GM23248 (cell line): ENCODE measurements around the gene BRF1. TPM values are rescaled to one million over a fixed set of nuclear protein-coding genes. Genes with fewer than 3 reads are reported as not detected.

Experiments
- DNase-seq: peaks from one replicate; pipeline ENCODE4 v3.0.0-alpha.2; 2015
- H2AFZ ChIP-seq: fragments of 200-600 bp; sonication (generic); 2 replicates; pipeline ENCODE4 v1.6.1; 2016; ENCODE audit warnings: antibody characterized with exemption
- H3F3A ChIP-seq: fragments of 200-600 bp; sonication (generic); 2 replicates; pipeline ENCODE4 v1.6.1; 2016; ENCODE audit warnings: mild to moderate bottlenecking, antibody characterized with exemption, mixed run types; ENCODE audit not compliant: insufficient read depth
- H3K27ac ChIP-seq: fragments of 200-600 bp; sonication (generic); 2 replicates; pipeline ENCODE4 v1.5.1; 2016; ENCODE audit warnings: mild to moderate bottlenecking
- H3K27me3 ChIP-seq: fragments of 200-600 bp; sonication (generic); replicated peaks from 2 replicates; pipeline ENCODE4 v1.6.1; 2016; ENCODE audit warnings: mild to moderate bottlenecking; ENCODE audit not compliant: insufficient read depth
- H3K36me3 ChIP-seq: fragments of 200-600 bp; sonication (generic); 2 replicates; pipeline ENCODE4 v1.6.1; 2016; ENCODE audit warnings: low read depth, mild to moderate bottlenecking
- H3K4me1 ChIP-seq: fragments of 200-600 bp; sonication (generic); 2 replicates; pipeline ENCODE4 v1.6.1; 2016; ENCODE audit warnings: mild to moderate bottlenecking; ENCODE audit not compliant: insufficient read depth
- H3K4me2 ChIP-seq: fragments of 200-600 bp; sonication (generic); one replicate; pipeline ENCODE4 v1.6.1; 2016; ENCODE audit warnings: mild to moderate bottlenecking; ENCODE audit not compliant: unreplicated experiment
- H3K4me3 ChIP-seq: fragments of 200-600 bp; sonication (generic); 2 replicates; pipeline ENCODE4 v1.5.1; 2016; ENCODE audit warnings: mild to moderate bottlenecking
- H3K79me2 ChIP-seq: fragments of 200-600 bp; sonication (generic); 2 replicates; pipeline ENCODE4 v1.6.1; 2016; ENCODE audit warnings: mild to moderate bottlenecking; ENCODE audit not compliant: insufficient read depth
- H3K9ac ChIP-seq: fragments of 200-600 bp; sonication (generic); 2 replicates; pipeline ENCODE4 v1.6.1; 2016; ENCODE audit warnings: mild to moderate bottlenecking
- H3K9me2 ChIP-seq: fragments of 200-600 bp; sonication (generic); 2 replicates; pipeline ENCODE4 v1.6.1; 2016; ENCODE audit warnings: mixed run types, mild to moderate bottlenecking, moderate library complexity; ENCODE audit not compliant: insufficient read depth
- H3K9me3 ChIP-seq: fragments of 200-600 bp; sonication (generic); one replicate; pipeline ENCODE4 v1.6.1; 2017; ENCODE audit warnings: low read depth
- H4K20me1 ChIP-seq: fragments of 200-600 bp; sonication (generic); 2 replicates; pipeline ENCODE4 v1.6.0; 2016; ENCODE audit not compliant: insufficient read depth
- EZH2 ChIP-seq: fragments of 200-600 bp; sonication (generic); IDR thresholded peaks from 2 replicates; pipeline ENCODE4 v1.6.1; 2018; ENCODE audit warnings: antibody characterized with exemption, mild to moderate bottlenecking; ENCODE audit not compliant: insufficient read depth, poor library complexity, severe bottlenecking
- EZH2phosphoT487 ChIP-seq: fragments of 200-600 bp; sonication (generic); IDR thresholded peaks from 2 replicates; pipeline ENCODE4 v1.6.1; 2018; ENCODE audit warnings: antibody characterized with exemption, moderate library complexity, mild to moderate bottlenecking, low read depth; ENCODE audit not compliant: insufficient read depth
- WGBS, 2 experiments: methylation state at CpG; one replicate each; pipeline ENCODE4 v1.1.6; 2015 to 2017; ENCODE audit warnings: low lambda C conversion rate in 2 of 2, low coverage in 1 of 2; ENCODE audit errors: missing lambda C conversion rate in 2 of 2; 5-methylcytosine and 5-hydroxymethylcytosine counted together
- in situ Hi-C: fragments of 300-500 bp; cut with MboI; formaldehyde crosslinking; loops from 2 replicates; pipeline ENCODE4 v1.15.0; 2020
- polyA plus RNA-seq: library from polyadenylated mRNA; unstranded; fragments of >200 nt; fragmentation: Nextera tagmentation; extraction: Ambion mirVana; gene quantifications from 2 replicates; pipeline ENCODE4 v1.2.1, GENCODE V29; 2016
- total RNA-seq: library from RNA; depleted of rRNA; stranded (reverse); fragments of >200 nt; shearing (Covaris generic); gene quantifications from 2 replicates; pipeline ENCODE4 v1.2.3, GENCODE V29; 2014

Gene BRF1
- total and polyA plus RNA-seq, 2 experiments from 2014 or later, result 10.5 to 27.0 TPM

DNA sequence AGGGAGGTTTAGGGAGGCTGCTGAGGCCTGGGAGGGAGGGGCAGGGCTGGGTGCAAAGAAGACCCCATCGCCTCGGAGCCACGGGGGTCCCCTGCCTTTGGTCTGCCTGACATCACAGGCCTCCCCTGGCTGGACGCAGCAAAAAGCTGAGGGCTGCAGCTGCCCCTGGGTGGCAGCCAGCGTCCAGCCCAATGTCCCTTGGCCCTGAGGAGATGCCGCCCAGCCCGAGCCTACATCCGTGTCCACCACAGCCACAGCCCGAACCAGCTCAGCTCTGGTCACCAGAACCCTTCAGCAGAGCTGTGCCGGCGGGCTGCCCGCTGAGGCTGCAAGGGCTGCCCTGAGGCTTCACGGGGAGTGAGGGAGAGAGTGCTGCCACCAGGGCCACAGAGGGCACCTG is 121.6 kb downstream of the BRF1 start:
- H3K9me2 ChIP-seq, result no peaks in the 10 kb centered on the region
- no peaks in the 10 kb centered on the region for H3K36me3 ChIP-seq
- H3K4me1 ChIP-seq, result no peaks in the 10 kb centered on the region
- H4K20me1 ChIP-seq, result no peaks in the 10 kb centered on the region
- H3K79me2 ChIP-seq, result no peaks in the 10 kb centered on the region
- H3K9me3 ChIP-seq, result no peaks in the 10 kb centered on the region
- TF ChIP-seq EZH2, result no peak
- no peak for TF ChIP-seq EZH2phosphoT487
- no peaks in the 10 kb centered on the region for H3F3A ChIP-seq
- H3K27ac ChIP-seq, result no peak overlapping the region
- no peak overlapping the region for H3K9ac ChIP-seq
- DNase-seq, result no peak
- in situ Hi-C loops, result no loop called here
- no peak overlapping the region for H3K4me2 ChIP-seq
- H3K27me3 ChIP-seq, result 0 out of 2 replicates have a peak, but pooled peaks cover 6% of the 10 kb centered on the region
- no peak overlapping the region for H3K4me3 ChIP-seq
- WGBS, 2 experiments, result 81 to 84% methylated on average over 12 to 13 of the region's 13 CpGs
- no peak overlapping the region for H2AFZ ChIP-seq

DNA sequence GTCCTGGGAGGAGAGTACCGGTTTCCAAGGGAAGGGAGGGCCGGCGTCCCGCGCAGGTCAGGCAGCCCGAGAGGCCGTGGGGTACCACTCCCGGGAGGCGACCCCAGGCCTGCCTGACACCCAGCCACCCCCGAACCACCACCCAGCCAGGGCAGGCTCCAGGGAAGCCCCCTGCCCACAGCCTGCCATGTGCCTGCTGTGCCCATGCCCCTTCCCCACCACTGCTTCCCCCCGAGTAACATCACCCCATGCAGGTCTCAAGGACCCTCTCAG is 122.0 kb downstream of the BRF1 start:
- H3K4me2 ChIP-seq, result no peak overlapping the region
- no peaks in the 10 kb centered on the region for H3K9me2 ChIP-seq
- H3K9ac ChIP-seq, result no peak overlapping the region
- 77 to 85% methylated on average over 2 to 11 of the region's 11 CpGs for WGBS, 2 experiments
- no peak for DNase-seq
- no peaks in the 10 kb centered on the region for H3K79me2 ChIP-seq
- no peak overlapping the region for H3K4me3 ChIP-seq
- no peak overlapping the region for H2AFZ ChIP-seq
- H3K9me3 ChIP-seq, result no peaks in the 10 kb centered on the region
- H3K27me3 ChIP-seq, result 0 out of 2 replicates have a peak, but pooled peaks cover 6% of the 10 kb centered on the region
- H3K4me1 ChIP-seq, result no peaks in the 10 kb centered on the region
- H4K20me1 ChIP-seq, result no peaks in the 10 kb centered on the region
- H3K36me3 ChIP-seq, result no peaks in the 10 kb centered on the region
- no peaks in the 10 kb centered on the region for H3F3A ChIP-seq
- in situ Hi-C loops, result no loop called here
- H3K27ac ChIP-seq, result no peak overlapping the region
- TF ChIP-seq EZH2phosphoT487, result no peak
- no peak for TF ChIP-seq EZH2

DNA sequence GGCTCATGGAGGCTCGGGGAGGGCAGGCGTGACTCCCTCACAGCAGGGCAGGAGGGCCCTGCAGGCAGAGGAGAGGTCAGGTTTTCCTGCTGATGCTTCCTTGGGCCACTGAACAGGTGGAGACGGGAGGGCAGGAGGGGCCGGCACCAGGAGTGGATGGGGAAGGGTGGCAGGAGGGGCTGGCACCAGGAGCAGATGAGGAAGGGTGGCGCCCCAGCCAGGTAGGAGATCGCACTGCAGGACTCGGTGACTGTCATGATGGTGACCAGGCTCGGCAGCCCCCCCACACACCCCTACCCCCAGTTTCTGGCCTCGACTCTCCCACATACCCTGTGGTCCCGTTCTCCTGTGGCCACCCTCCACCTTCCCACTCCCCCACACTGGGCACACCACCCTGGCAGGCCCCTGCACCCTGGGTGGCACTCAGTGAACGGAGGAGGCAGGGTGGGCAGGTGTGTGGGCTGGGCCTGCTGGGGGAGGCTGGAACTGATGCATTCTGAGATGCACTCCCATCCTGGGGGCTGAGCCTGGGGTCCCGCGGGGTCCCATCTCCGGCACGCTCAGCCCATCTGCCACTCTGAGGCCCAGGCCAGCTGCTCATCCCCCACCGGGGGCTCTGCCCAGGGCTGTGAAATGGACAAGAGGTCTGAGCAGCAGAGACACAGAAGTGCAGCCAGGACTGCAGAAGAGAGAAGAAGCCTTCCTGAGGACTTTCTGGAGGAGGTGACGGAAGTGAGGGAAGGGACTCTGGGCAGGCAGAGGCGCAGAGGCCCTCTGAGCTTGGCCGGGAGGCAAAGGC is 122.5 kb downstream of the BRF1 start:
- Histone ChIP-seq H3K4me3 (no peak overlapping the region), H3K9me2 (no peaks in the 10 kb centered on the region), H3K27me3 (0 out of 2 replicates have a peak, but pooled peaks cover 6% of the 10 kb centered on the region), H3K4me1 (no peaks in the 10 kb centered on the region), H3K79me2 (no peaks in the 10 kb centered on the region), H3K4me2 (no peak overlapping the region), H2AFZ (no peak overlapping the region), H3K36me3 (no peaks in the 10 kb centered on the region), H4K20me1 (no peaks in the 10 kb centered on the region), H3K9me3 (no peaks in the 10 kb centered on the region), H3K9ac (no peak overlapping the region), H3K27ac (no peak overlapping the region), H3F3A (no peaks in the 10 kb centered on the region)
- in situ Hi-C loops, result no loop called here
- TF ChIP-seq EZH2 (no peak), EZH2phosphoT487 (no peak)
- no peak for DNase-seq
- WGBS, 2 experiments, result 66% methylated on average over 18 to 19 of the region's 19 CpGs

DNA sequence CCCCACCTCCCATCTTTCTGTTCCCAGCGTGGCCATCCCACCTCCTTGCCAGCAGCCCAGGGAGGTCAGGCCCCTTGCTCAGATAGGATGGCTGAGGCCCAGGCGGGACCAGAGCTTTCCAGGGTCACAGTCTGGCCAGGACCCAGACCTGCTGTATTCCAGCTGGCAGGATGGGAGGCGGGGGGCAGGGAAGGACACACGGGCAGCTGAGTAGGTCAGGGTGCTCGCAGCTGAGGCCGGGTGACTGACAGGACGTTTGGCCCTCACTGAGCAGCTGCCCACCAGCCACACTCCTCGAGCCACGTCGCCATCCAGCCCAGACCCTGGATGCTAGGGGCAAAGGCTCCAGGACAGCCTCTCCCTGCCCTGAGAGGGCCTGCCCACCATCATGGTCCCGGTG is 123.7 kb downstream of the BRF1 start:
- H3K27ac ChIP-seq, result no peak overlapping the region
- no peak overlapping the region for H2AFZ ChIP-seq
- H3K36me3 ChIP-seq, result no peaks in the 10 kb centered on the region
- no peaks in the 10 kb centered on the region for H3K79me2 ChIP-seq
- no peaks in the 10 kb centered on the region for H4K20me1 ChIP-seq
- TF ChIP-seq EZH2phosphoT487 (no peak), EZH2 (no peak)
- H3K9ac ChIP-seq, result no peak overlapping the region
- no peaks in the 10 kb centered on the region for H3K4me1 ChIP-seq
- 54 to 65% methylated on average over 9 to 10 of the region's 11 CpGs for WGBS, 2 experiments
- DNase-seq, result no peak
- in situ Hi-C loops, result no loop called here
- H3K4me2 ChIP-seq, result no peak overlapping the region
- H3K27me3 ChIP-seq, result 0 out of 2 replicates have a peak, but pooled peaks cover 6% of the 10 kb centered on the region
- no peaks in the 10 kb centered on the region for H3K9me2 ChIP-seq
- H3K4me3 ChIP-seq, result no peak overlapping the region
- no peaks in the 10 kb centered on the region for H3K9me3 ChIP-seq
- H3F3A ChIP-seq, result no peaks in the 10 kb centered on the region
